ENCODE results near the gene LBP. TPM values are rescaled to one million over a fixed set of nuclear protein-coding genes. Genes with fewer than 3 reads are reported as not detected.

LBP gene
- total and polyA plus RNA-seq, 10 of the 15 experiments (the other 5 are each of a cell fraction or from before 2014, with no cell fraction given): 0.04 to 0.10 TPM; not detected in 8

DNA sequence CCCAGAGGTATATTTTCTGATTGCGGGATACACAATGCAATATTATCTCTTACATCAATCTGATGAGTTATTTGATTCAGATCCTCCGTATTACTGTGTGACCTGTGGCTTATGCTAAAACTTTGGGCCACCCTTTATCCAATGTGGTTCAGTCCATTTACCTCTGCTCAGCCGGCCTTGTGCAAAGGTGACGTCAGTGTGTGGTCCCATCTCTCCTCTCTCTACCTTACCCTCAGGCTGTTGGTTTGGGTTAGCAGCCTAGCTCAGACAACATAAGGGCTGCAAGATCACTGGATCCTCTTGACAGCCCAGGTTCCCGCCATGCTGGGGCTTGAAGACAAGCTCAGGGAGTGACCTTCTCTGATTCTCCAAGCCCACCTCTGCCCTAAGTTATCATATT lies 55.8 kb downstream of the LBP start:
- intact Hi-C loops (cut with micrococcal nuclease; ENCODE audit: unreplicated experiment): no loop called here
- Histone ChIP-seq H3K27me3 (replicated peaks in 1 of 2; ENCODE audit: control insufficient read depth in 2 of 2, insufficient read depth in 2 of 2, low read length in 1 of 2) (no peaks in the 10 kb centered on the region), H3K4me3 (no peak overlapping the region), H3K4me2 (ENCODE audit: control insufficient read depth, insufficient read depth) (no peak overlapping the region), H3K9ac (ENCODE audit: control insufficient read depth, insufficient read depth, low read length) (no peak overlapping the region), H3K9me3 (replicated peaks; ENCODE audit: control insufficient read depth, insufficient read depth, low read length) (no peaks in the 10 kb centered on the region), H3K79me2 (ENCODE audit: control insufficient read depth, insufficient read depth, low read length) (no peaks in the 10 kb centered on the region), H2AFZ (ENCODE audit: control insufficient read depth, low read depth, low read length) (no peak overlapping the region), H3K27ac (ENCODE audit: control insufficient read depth, insufficient read depth) (no peak overlapping the region), H4K20me1 (ENCODE audit: control insufficient read depth, insufficient read depth) (no peaks in the 10 kb centered on the region), H3K36me3 (ENCODE audit: control insufficient read depth in 2 of 2, insufficient read depth in 2 of 2, low read length in 1 of 2) (no peaks in the 10 kb centered on the region), H3K4me1 (ENCODE audit: control insufficient read depth, insufficient read depth, low read length) (no peaks in the 10 kb centered on the region)
- BruUV-seq (replicated peaks): no TSS peak
- SMC1A ChIA-PET (ENCODE audit: uncharacterized antibody, unreplicated experiment): no interaction called here
- WGBS (ENCODE audit: insufficient coverage, insufficient replicate concordance, low lambda C conversion rate, missing lambda C conversion rate): 85% methylated on average over 5 of the region's 5 CpGs
- POLR2A ChIA-PET: no interaction called here
- DNase-seq (ENCODE audit: low read depth, low spot score): no peak
- CTCF ChIA-PET: no interaction called here
- no peak for FAIRE-seq
- RAD21 ChIA-PET (ENCODE audit: unreplicated experiment): no interaction called here
- no peak for ATAC-seq
- in situ Hi-C loops (cut with MboI): no loop called here
- no peak for TF ChIP-seq MXI1 (IDR thresholded peaks at IDR 0.05; ENCODE audit: low read depth, low read length)
- TF ChIP-seq, protein P1, sequence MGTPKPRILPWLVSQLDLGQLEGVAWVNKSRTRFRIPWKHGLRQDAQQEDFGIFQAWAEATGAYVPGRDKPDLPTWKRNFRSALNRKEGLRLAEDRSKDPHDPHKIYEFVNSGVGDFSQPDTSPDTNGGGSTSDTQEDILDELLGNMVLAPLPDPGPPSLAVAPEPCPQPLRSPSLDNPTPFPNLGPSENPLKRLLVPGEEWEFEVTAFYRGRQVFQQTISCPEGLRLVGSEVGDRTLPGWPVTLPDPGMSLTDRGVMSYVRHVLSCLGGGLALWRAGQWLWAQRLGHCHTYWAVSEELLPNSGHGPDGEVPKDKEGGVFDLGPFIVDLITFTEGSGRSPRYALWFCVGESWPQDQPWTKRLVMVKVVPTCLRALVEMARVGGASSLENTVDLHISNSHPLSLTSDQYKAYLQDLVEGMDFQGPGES (IDR thresholded peaks at IDR 0.05): no peak
- no peak for TF ChIP-seq USF1 (IDR thresholded peaks at IDR 0.05; ENCODE audit: borderline replicate concordance, extremely low read length, insufficient read depth, low read depth, low read length)
- TF ChIP-seq ZNF274 (IDR thresholded peaks at IDR 0.05; ENCODE audit: insufficient read depth, insufficient read length): no peak
- TF ChIP-seq NFXL1 (IDR thresholded peaks at IDR 0.05; ENCODE audit: borderline replicate concordance): no peak
- TF ChIP-seq, protein P2, sequence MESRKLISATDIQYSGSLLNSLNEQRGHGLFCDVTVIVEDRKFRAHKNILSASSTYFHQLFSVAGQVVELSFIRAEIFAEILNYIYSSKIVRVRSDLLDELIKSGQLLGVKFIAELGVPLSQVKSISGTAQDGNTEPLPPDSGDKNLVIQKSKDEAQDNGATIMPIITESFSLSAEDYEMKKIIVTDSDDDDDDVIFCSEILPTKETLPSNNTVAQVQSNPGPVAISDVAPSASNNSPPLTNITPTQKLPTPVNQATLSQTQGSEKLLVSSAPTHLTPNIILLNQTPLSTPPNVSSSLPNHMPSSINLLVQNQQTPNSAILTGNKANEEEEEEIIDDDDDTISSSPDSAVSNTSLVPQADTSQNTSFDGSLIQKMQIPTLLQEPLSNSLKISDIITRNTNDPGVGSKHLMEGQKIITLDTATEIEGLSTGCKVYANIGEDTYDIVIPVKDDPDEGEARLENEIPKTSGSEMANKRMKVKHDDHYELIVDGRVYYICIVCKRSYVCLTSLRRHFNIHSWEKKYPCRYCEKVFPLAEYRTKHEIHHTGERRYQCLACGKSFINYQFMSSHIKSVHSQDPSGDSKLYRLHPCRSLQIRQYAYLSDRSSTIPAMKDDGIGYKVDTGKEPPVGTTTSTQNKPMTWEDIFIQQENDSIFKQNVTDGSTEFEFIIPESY (IDR thresholded peaks at IDR 0.05): no peak
- no peak for TF ChIP-seq NFYB (IDR thresholded peaks at IDR 0.05; ENCODE audit: insufficient read depth, low read depth, low read length)
- no peak for TF ChIP-seq CHD4 (IDR thresholded peaks at IDR 0.05)
- TF ChIP-seq CREM (IDR thresholded peaks at IDR 0.05; ENCODE audit: low read depth): no peak
- no peak for TF ChIP-seq PAX8 (IDR thresholded peaks at IDR 0.05)
- no peak for TF ChIP-seq CTCF (IDR thresholded peaks at IDR 0.05 in 2 of 3, conservative IDR thresholded peaks at IDR 0.05 in 1 of 3; ENCODE audit: control insufficient read depth in 2 of 3, extremely low read depth in 1 of 3, insufficient read depth in 1 of 3, low read depth in 3 of 3, low read length in 3 of 3)
- TF ChIP-seq E2F4 (IDR thresholded peaks at IDR 0.05; ENCODE audit: low read depth, low read length): no peak
- no peak for TF ChIP-seq MYB (IDR thresholded peaks at IDR 0.05; ENCODE audit: borderline replicate concordance, low read depth, low read length)
- no peak for TF ChIP-seq BCLAF1 (IDR thresholded peaks at IDR 0.05)
- no peak for TF ChIP-seq STAT3 (IDR thresholded peaks at IDR 0.05; ENCODE audit: low read depth, low read length)

Data from GM12878 (cell line).